ENCODE measurements around the gene USP46.

- TF ChIP-seq CTCF (IDR thresholded peaks at IDR 0.05): no peak
- no peak for TF ChIP-seq POLR2A (IDR thresholded peaks at IDR 0.05)
- TF ChIP-seq POLR2AphosphoS5 (IDR thresholded peaks at IDR 0.05): no peak
- no peak for TF ChIP-seq EP300 (IDR thresholded peaks at IDR 0.05)
Observed at GRCh38 chr4:52643190-52643589, 15.9 kb downstream of the USP46 start.
